ENCODE results near the gene APEH. TPM values are rescaled to one million over a fixed set of nuclear protein-coding genes. Genes with fewer than 3 reads are reported as not detected.

APEH gene
- total RNA-seq, 5 donors from 2014 or later (not counting 1 experiment from before 2014, with no cell fraction given): 82.8 to 162 (median 141) TPM

Other genes starting within 250 kb of the APEH start
- gene NICN1, start 245.0 kb upstream of the APEH start, total RNA-seq: 10 to 100 TPM; 17.5 to 26.1 (median 24.1) TPM
- gene DAG1, start 204.1 kb upstream of the APEH start, total RNA-seq: 10 to 100 TPM; 16.5 to 19.4 (median 18.1) TPM
- under 1 TPM; 0.08 to 0.44 (median 0.32) TPM for gene BSN, start 119.9 kb upstream of the APEH start, total RNA-seq
- 10 to 100 TPM in 4 of 5 donors, 1 to 10 TPM in 1; 9.9 to 16.1 (median 12.6) TPM for gene MST1, start 15.1 kb downstream of the APEH start, total RNA-seq
- gene RNF123, start 15.2 kb downstream of the APEH start, total RNA-seq: 10 to 100 TPM; 40.9 to 79.8 (median 72.8) TPM
- 1 to 10 TPM in 1 of 5 donors, under 1 TPM in 2, not detected in 2; 0.20 to 1.4 (median 0.26) TPM for gene AMIGO3, start 45.3 kb downstream of the APEH start, total RNA-seq
- 10 to 100 TPM; 34.5 to 54.5 (median 39.9) TPM for gene GMPPB, start 49.6 kb downstream of the APEH start, total RNA-seq
- 10 to 100 TPM; 31.6 to 62.2 (median 57.0) TPM for gene IP6K1, start 112.2 kb downstream of the APEH start, total RNA-seq
- gene CDHR4, start 125.5 kb downstream of the APEH start, total RNA-seq: under 1 TPM in 4 of 5 donors, not detected in 1; 0.35 to 0.68 (median 0.36) TPM
- 1 to 10 TPM in 4 of 5 donors, under 1 TPM in 1; 0.73 to 2.7 (median 1.8) TPM for gene INKA1, start 128.9 kb downstream of the APEH start, total RNA-seq
- gene UBA7, start 139.6 kb downstream of the APEH start, total RNA-seq: 100 to 1,000 TPM; 246 to 299 (median 293) TPM
- gene TRAIP, start 182.2 kb downstream of the APEH start, total RNA-seq: 1 to 10 TPM; 4.0 to 5.7 (median 4.4) TPM
- under 1 TPM in 3 of 5 donors, not detected in 2; 0.18 to 0.35 (median 0.28) TPM for gene CAMKV, start 195.6 kb downstream of the APEH start, total RNA-seq
- gene MST1R, start 229.5 kb downstream of the APEH start, total RNA-seq: 1 to 10 TPM in 4 of 5 donors, under 1 TPM in 1; 0.59 to 1.6 (median 1.3) TPM

Measured in T-cell (primary cell).